Hepatic stellate cell (primary cell): ENCODE results near the gene FBXL17.

Experiments
- DNase-seq: peaks from one replicate; pipeline ENCODE4 v3.0.0; 2011; ENCODE audit warnings: low spot score

Gene FBXL17

GRCh38 chr5:107990881-107991810 is 390.8 kb downstream of the FBXL17 start:
- no peak for DNase-seq

- DNase-seq: no peak
Observed at GRCh38 chr5:107985144-107985543, 396.8 kb downstream of the FBXL17 start.

GRCh38 chr5:107982703-107983425 is 399.0 kb downstream of the FBXL17 start:
- no peak for DNase-seq

- DNase-seq: no peak
Observed at GRCh38 chr5:107980923-107981692, 400.8 kb downstream of the FBXL17 start.

- no peak for DNase-seq
Observed at GRCh38 chr5:107979900-107980299, 402.0 kb downstream of the FBXL17 start.

GRCh38 chr5:107979291-107979690 is 402.6 kb downstream of the FBXL17 start:
- no peak for DNase-seq

GRCh38 chr5:107977550-107978071 is 404.3 kb downstream of the FBXL17 start:
- DNase-seq: no peak

- no peak for DNase-seq
Observed at GRCh38 chr5:107975568-107975967, 406.3 kb downstream of the FBXL17 start.

- no peak for DNase-seq
Observed at GRCh38 chr5:107971846-107972245, 410.1 kb downstream of the FBXL17 start.

- DNase-seq: no peak
Observed at GRCh38 chr5:107969847-107970246, 412.1 kb downstream of the FBXL17 start.

GRCh38 chr5:107968998-107969397 is 412.9 kb downstream of the FBXL17 start:
- no peak for DNase-seq

GRCh38 chr5:107968406-107968843 is 413.5 kb downstream of the FBXL17 start:
- no peak for DNase-seq

- no peak for DNase-seq
Observed at GRCh38 chr5:107966201-107966600, 415.7 kb downstream of the FBXL17 start.

- no peak for DNase-seq
Observed at GRCh38 chr5:107964722-107965121, 417.2 kb downstream of the FBXL17 start.

GRCh38 chr5:107959573-107960279 is 422.2 kb downstream of the FBXL17 start:
- DNase-seq: no peak

- DNase-seq: no peak
Observed at GRCh38 chr5:107958861-107959260, 423.0 kb downstream of the FBXL17 start.

GRCh38 chr5:107958432-107958831 is 423.5 kb downstream of the FBXL17 start:
- no peak for DNase-seq

GRCh38 chr5:107957051-107957450 is 424.8 kb downstream of the FBXL17 start:
- DNase-seq: no peak

GRCh38 chr5:107955321-107955720 is 426.6 kb downstream of the FBXL17 start:
- DNase-seq: no peak

- DNase-seq: no peak
Observed at GRCh38 chr5:107954254-107954653, 427.6 kb downstream of the FBXL17 start.

GRCh38 chr5:107952450-107952849 is 429.4 kb downstream of the FBXL17 start:
- no peak for DNase-seq
